Activated CD4-positive, alpha-beta T cell treated with anti-CD3 and anti-CD28 coated beads, Interleukin-2, amount 10 ng/mL, durations not matched to agents 7 days and 5 days (primary cell): ENCODE data around the gene TTLL1. TPM values are rescaled to one million over a fixed set of nuclear protein-coding genes. Genes with fewer than 3 reads are reported as not detected.
A peak's percentile ranks its signal among the peaks of the same experiment; 100 is the strongest.
"Not testable (repeated sequence)": the region's sequence is repeated elsewhere in the genome, so short reads cannot be mapped to it uniquely, and the experiment has no call there.

Experiments
- CTCF ChIA-PET: fragments of 350-600 bp; sonication (Branson Sonifier 250); formaldehyde crosslinking; loops from one replicate; lab custom pipeline; 2021; ENCODE audit warnings: antibody characterized with exemption; lab: Charles Lee
- POLR2A ChIA-PET: fragments of 350-600 bp; sonication (Branson Sonifier 250); formaldehyde crosslinking; loops from one replicate; lab custom pipeline; 2021; ENCODE audit warnings: antibody characterized with exemption; lab: Charles Lee
- DNase-seq: peaks from one replicate; pipeline ENCODE4 v3.0.0-alpha.2; 2020
- H3K27ac Mint-ChIP-seq: one replicate; pipeline ENCODE4 v1.8.0; 2021; ENCODE audit warnings: mild to moderate bottlenecking, moderate library complexity, mixed read lengths
- H3K27me3 Mint-ChIP-seq: one replicate; pipeline ENCODE4 v1.8.0; 2021; ENCODE audit warnings: mixed read lengths
- H3K36me3 Mint-ChIP-seq: one replicate; pipeline ENCODE4 v1.8.0; 2021; ENCODE audit warnings: low read depth, mixed read lengths
- H3K4me1 Mint-ChIP-seq: one replicate; pipeline ENCODE4 v1.8.0; 2021; ENCODE audit warnings: mixed read lengths
- H3K4me3 Mint-ChIP-seq: one replicate; pipeline ENCODE4 v1.8.0; 2021; ENCODE audit warnings: mild to moderate bottlenecking, moderate library complexity, mixed read lengths
- H3K9me3 Mint-ChIP-seq: one replicate; pipeline ENCODE4 v1.8.0; 2021; ENCODE audit warnings: mixed read lengths
- total RNA-seq, 2 experiments: library from RNA; stranded (reverse); gene quantifications; one replicate each; pipeline ENCODE4 v1.2.3, GENCODE V29; 2021

Gene TTLL1
- total RNA-seq, 2 experiments from 2014 or later = 9.0 to 9.3 TPM

DNA sequence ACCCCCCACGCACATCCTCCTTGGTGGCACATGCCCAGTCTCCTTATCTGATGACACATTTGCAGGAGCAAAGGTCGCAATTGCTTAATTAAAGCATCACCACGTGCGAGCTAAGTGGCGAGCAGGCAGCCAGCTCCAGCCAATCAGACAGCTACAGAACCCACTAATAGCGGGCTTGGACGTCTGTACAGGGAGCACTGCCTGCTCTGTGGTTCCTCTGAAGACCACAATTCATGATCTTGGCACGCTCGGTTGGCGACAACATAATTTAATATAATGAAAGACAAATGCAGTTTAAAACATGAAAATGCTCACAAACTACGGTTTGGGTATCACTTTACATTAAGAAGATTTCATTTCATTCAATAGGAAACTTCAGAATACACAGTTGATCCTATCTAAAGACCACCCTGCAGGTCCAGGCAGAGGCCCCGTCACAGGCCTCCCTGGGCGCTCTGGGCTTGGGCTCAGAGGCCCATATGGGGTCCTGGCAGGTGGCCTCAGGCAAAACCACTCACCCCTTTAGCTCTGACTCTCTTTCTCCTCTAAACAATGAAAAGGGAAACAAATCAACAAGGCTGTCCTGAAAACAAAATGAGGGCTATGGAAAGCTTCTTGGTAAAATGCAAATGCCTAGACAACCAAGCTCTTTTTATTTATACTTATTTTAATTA lies 84.7 kb downstream of the TTLL1 start:
- Mint-ChIP-seq H3K36me3 (peaks cover 4% of the 10 kb centered on the region), H3K27ac (no peak overlapping the region), H3K27me3 (no peaks in the 10 kb centered on the region), H3K4me3 (no peak overlapping the region), H3K9me3 (no peaks in the 10 kb centered on the region), H3K4me1 (peaks cover 66% of the 10 kb centered on the region)
- no peak for DNase-seq
- CTCF ChIA-PET = interaction anchor here (1.0 to 2.3 kb wide), 5 partner anchors 9 to 137 kb away, joined by 3 to 8 read pairs (median 5); partner anchors contain the start of gene PACSIN2
- POLR2A ChIA-PET = no interaction called here

GRCh38 chr22:43002202-43002586 lies 87.0 kb downstream of the TTLL1 start:
- Mint-ChIP-seq H3K4me1 (peaks cover 78% of the 10 kb centered on the region), H3K36me3 (peaks cover 13% of the 10 kb centered on the region), H3K4me3 (peak overlapping the region; percentile 22), H3K27ac (no peak overlapping the region), H3K9me3 (no peaks in the 10 kb centered on the region), H3K27me3 (no peaks in the 10 kb centered on the region)
- POLR2A ChIA-PET = no interaction called here
- DNase-seq = no peak
- CTCF ChIA-PET = interaction anchor here (0.6 kb wide), 1 partner anchor 20 kb away, joined by 3 read pairs; no protein-coding TSS in a partner anchor

GRCh38 chr22:43001271-43002201 lies 87.7 kb downstream of the TTLL1 start:
- Mint-ChIP-seq H3K4me3 (peak overlapping the region; percentile 22), H3K4me1 (peaks cover 78% of the 10 kb centered on the region), H3K27ac (peak overlapping the region; percentile 57), H3K27me3 (no peaks in the 10 kb centered on the region), H3K36me3 (peaks cover 13% of the 10 kb centered on the region), H3K9me3 (no peaks in the 10 kb centered on the region)
- ChIA-PET CTCF (interaction anchor here (0.6 to 1.4 kb wide), 2 partner anchors 21 to 186 kb away, joined by 3 read pairs; partner anchors contain the start of gene TTLL12), POLR2A (no interaction called here)
- peak; percentile 26 for DNase-seq

DNA sequence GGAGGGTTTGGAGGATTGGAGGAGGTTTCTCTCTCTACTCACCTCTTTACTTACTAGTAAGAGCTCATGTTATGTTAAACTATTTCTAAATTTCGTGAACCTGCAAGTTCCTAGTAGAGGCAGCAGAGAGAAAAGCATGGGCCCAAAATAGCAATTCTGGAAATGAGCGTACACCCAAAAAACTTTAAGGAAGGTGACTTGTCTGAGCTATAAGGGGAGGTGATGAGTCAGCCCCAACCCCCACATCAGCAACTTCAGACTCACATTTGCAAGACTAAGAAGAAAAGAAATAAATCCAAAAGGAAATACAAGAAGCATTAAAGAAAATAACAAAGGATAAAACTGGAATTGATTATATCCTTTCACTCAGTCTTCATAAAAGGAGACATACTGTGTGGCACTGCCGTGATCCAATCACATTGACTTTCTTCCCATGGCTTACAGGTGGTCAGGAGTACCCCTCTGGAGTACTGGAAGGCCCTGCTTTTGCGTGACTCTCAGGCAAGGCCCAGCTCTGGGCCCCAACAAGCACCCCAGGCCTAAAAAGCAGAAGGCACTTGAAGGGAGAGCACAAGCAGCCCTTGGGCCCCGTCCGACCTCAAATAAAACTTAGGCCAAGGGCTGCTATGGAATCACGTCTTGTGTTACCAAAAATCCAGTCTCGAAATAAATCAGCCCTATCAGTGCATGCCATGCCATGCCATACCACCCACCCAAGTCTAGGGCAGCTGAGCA lies 88.6 kb downstream of the TTLL1 start:
- DNase-seq = no peak
- H3K36me3 Mint-ChIP-seq = peaks cover 13% of the 10 kb centered on the region
- no peak overlapping the region for H3K4me3 Mint-ChIP-seq
- no peaks in the 10 kb centered on the region for H3K27me3 Mint-ChIP-seq
- H3K27ac Mint-ChIP-seq = no peak overlapping the region
- H3K9me3 Mint-ChIP-seq = no peaks in the 10 kb centered on the region
- CTCF ChIA-PET = interaction anchor here (0.6 to 1.4 kb wide), 4 partner anchors 27 to 187 kb away, joined by 3 to 8 read pairs (median 3); partner anchors contain the start of gene TTLL12
- POLR2A ChIA-PET = no interaction called here
- H3K4me1 Mint-ChIP-seq = peaks cover 80% of the 10 kb centered on the region

DNA sequence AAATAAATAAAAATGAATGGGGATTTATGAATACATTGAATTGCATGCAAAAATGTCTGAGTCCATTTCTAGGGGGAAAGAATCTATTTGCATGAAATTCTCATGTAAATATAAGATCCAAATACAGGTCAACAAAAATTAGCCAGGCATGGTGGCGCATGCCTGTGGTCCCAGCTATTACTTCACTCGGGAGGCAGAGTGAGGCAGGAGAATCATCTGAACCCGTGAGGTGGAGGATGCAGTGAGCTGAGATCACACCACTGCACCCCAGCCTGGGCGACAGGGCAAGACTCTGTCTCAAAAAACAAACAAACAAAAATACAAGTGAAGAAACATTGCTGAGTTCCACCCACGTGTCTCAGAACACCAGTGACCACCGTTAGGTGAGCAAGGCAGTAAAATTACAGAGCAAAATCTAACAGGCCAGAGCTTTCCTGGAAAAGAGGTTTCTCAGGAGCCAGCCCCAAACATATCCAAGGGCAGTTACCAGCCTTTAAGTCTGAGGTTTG lies 91.6 kb downstream of the TTLL1 start:
- H3K9me3 Mint-ChIP-seq = no peaks in the 10 kb centered on the region
- H3K4me1 Mint-ChIP-seq = peaks cover 61% of the 10 kb centered on the region
- POLR2A ChIA-PET = no interaction called here
- CTCF ChIA-PET = no interaction called here
- peak overlapping the region; percentile 69 for H3K27ac Mint-ChIP-seq
- peaks cover 17% of the 10 kb centered on the region for H3K36me3 Mint-ChIP-seq
- H3K27me3 Mint-ChIP-seq = no peaks in the 10 kb centered on the region
- H3K4me3 Mint-ChIP-seq = no peak overlapping the region
- DNase-seq = no peak

DNA sequence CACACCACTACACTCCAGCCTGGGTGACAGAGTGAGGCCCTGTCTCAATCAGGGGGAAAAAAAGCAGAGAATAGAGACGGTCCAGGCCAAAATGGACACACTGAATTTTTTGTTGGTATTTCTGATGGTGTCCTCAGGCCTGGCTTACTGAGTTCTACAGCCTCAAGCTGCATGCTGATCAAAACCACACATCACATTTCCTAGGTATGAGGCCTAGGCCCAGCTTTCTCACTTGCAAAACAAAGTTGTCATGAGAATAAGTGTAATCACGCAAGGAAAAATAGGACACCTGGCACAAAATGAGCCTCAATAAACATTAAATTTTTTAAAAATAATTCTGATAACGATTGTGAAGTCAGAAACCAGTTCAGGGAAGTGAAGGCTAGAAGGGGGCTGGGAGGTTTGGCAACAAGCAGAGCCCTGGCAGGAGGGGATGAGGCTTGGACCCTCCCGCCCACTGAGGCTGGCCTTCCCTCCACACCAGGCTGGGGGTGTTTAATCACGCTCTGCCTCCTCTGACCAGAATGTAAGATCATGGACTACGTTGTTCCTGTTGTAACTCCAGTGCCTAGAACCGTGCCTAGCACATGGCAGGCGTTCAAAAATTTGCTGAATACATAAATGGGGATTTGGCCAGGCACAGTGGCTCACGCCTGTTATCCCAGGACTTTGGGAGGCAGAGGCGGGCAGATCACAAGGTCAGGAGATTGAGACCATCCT lies 92.4 kb downstream of the TTLL1 start:
- CTCF ChIA-PET = no interaction called here
- Mint-ChIP-seq H3K27me3 (no peaks in the 10 kb centered on the region), H3K4me1 (peaks cover 52% of the 10 kb centered on the region), H3K9me3 (no peaks in the 10 kb centered on the region), H3K27ac (no peak overlapping the region), H3K36me3 (peaks cover 22% of the 10 kb centered on the region), H3K4me3 (no peak overlapping the region)
- POLR2A ChIA-PET = no interaction called here
- no peak for DNase-seq

- H3K36me3 Mint-ChIP-seq = peaks cover 26% of the 10 kb centered on the region
- POLR2A ChIA-PET, H3K27ac Mint-ChIP-seq, CTCF ChIA-PET, H3K27me3 Mint-ChIP-seq, H3K9me3 Mint-ChIP-seq, H3K4me3 Mint-ChIP-seq, DNase-seq: not testable (repeated sequence)
- peaks cover 41% of the 10 kb centered on the region for H3K4me1 Mint-ChIP-seq
Measured at GRCh38 chr22:42995654-42996053, 93.5 kb downstream of the TTLL1 start.

DNA sequence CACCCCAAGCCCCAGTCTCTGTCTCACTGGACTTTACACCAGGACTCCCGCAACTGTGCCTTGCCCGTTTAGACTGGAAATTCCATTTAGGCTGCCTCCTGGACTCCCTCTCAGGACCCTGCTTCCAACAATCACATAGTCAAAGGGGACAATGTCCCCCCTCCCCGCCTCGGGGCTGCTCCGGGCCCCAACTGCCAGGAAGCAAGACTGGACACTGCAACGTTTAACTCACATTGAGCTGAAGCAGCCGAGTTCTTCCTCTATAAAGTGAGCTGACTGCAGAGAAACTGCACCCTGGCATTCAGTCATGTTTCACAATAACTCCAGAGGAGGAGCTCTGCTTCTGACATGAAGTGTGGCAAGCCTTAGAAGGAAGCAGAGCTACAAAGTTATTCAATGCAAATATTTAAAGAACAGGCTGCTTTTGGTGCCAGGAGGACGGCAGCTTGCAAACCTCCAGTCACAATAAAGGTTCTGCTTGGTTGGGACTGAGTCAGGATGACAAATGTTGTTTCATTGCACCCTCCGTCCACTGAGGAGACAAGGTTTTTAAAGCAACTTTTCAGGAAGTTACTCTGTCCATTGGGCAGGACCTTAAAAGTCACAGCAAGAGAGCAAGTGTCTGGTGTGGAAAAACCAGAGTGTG lies 94.2 kb downstream of the TTLL1 start:
- CTCF ChIA-PET = no interaction called here
- no peak overlapping the region for H3K4me3 Mint-ChIP-seq

GRCh38 chr22:42994276-42994916 lies 94.8 kb downstream of the TTLL1 start:
- peaks cover 28% of the 10 kb centered on the region for H3K4me1 Mint-ChIP-seq
- H3K4me3 Mint-ChIP-seq = no peak overlapping the region
- H3K36me3 Mint-ChIP-seq = peaks cover 26% of the 10 kb centered on the region
- ChIA-PET CTCF (no interaction called here), POLR2A (no interaction called here)
- no peak overlapping the region for H3K27ac Mint-ChIP-seq
- no peaks in the 10 kb centered on the region for H3K9me3 Mint-ChIP-seq
- no peaks in the 10 kb centered on the region for H3K27me3 Mint-ChIP-seq
- no peak for DNase-seq

More for the DNA sequence above, 94.2 kb downstream of the TTLL1 start:
- H3K4me1 Mint-ChIP-seq = peaks cover 35% of the 10 kb centered on the region
- H3K27ac Mint-ChIP-seq = no peak overlapping the region
- H3K36me3 Mint-ChIP-seq = peaks cover 26% of the 10 kb centered on the region
- H3K27me3 Mint-ChIP-seq = no peaks in the 10 kb centered on the region
- POLR2A ChIA-PET = no interaction called here
- DNase-seq = no peak
- H3K9me3 Mint-ChIP-seq = no peaks in the 10 kb centered on the region

- CTCF ChIA-PET = no interaction called here
- POLR2A ChIA-PET = no interaction called here
- H3K4me1 Mint-ChIP-seq = peaks cover 23% of the 10 kb centered on the region
- no peaks in the 10 kb centered on the region for H3K27me3 Mint-ChIP-seq
- no peak overlapping the region for H3K4me3 Mint-ChIP-seq
- H3K36me3 Mint-ChIP-seq = peaks cover 24% of the 10 kb centered on the region
- H3K27ac Mint-ChIP-seq = no peak overlapping the region
- no peak for DNase-seq
- no peaks in the 10 kb centered on the region for H3K9me3 Mint-ChIP-seq
Measured at GRCh38 chr22:42993651-42994275, 95.4 kb downstream of the TTLL1 start.

- Mint-ChIP-seq H3K9me3 (no peaks in the 10 kb centered on the region), H3K27me3 (no peaks in the 10 kb centered on the region), H3K4me1 (peaks cover 15% of the 10 kb centered on the region), H3K4me3 (no peak overlapping the region), H3K36me3 (peaks cover 17% of the 10 kb centered on the region), H3K27ac (no peak overlapping the region)
- CTCF ChIA-PET = no interaction called here
- POLR2A ChIA-PET = no interaction called here
- DNase-seq = no peak
Measured at GRCh38 chr22:42992886-42993479, 96.2 kb downstream of the TTLL1 start.
